Measurements from ENCODE around the gene GCN1.

The GCN1 gene

DNA sequence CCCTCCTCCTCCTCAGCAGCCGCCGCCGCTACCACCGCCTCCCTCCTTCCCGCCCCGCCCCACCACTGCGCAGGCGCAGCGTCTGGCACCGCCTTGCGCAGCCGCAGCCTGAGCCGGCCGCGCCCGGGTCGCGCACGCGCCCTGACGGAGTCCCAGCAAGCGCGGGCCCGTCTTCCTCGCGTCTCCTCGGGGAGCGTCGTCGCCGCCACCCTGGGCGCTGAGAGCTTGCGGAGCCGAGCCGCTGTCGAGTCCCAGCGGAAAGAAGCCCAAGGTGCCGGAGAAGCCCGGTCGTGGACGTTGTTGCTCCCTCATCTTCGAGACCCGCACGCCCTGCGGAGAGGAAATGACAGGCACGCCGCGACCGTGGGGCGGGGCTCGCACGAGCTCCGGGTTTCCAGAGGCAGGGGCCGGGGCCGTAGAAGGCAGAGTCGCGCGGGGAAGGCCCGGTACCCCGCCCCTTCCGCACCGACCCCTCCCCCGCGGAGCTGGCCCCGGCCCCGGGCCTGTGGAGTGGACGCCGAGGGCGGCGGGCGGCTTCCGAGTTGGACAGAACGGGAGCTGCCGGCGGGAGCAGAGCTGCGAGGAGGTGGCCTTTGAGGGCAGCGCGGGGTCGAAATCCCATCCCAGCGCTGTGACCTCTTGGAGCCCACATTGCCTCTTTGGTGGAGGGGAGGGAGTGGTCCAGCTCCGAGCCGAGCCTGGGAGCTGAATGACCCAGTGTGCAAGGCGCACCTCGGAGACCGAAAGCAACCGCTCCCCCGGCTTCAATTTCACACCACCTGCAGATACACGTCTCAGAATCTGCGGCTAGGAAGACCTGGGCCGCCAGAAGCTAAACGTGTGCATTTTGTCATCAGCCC lies 77.5 kb downstream of the GCN1 start:
- H2AFZ ChIP-seq (ENCODE audit: low read depth, low read length): no peak overlapping the region
- H3K79me2 ChIP-seq (ENCODE audit: low read length): peaks cover 61% of the 10 kb centered on the region
- peaks cover 27% of the 10 kb centered on the region for H3K36me3 ChIP-seq (replicated peaks; ENCODE audit: low read depth, low read length)
- H3K4me1 ChIP-seq (ENCODE audit: low read length): peaks cover 55% of the 10 kb centered on the region
- H3K27ac ChIP-seq (ENCODE audit: low read length): peak overlapping the region; percentile 70
- H3K4me3 ChIP-seq (ENCODE audit: low read length): peak overlapping the region; percentile 99
- H3K27me3 ChIP-seq (ENCODE audit: low read depth, low read length): no peaks in the 10 kb centered on the region
- no peaks in the 10 kb centered on the region; the same call in 1 of the 2 replicates for H3K9me3 ChIP-seq (ENCODE audit: insufficient read depth, low read length)
- H3K4me2 ChIP-seq (ENCODE audit: low read length): peak overlapping the region; percentile 85
- H3K9ac ChIP-seq (ENCODE audit: low read length): peak overlapping the region; percentile 81
- H4K20me1 ChIP-seq (ENCODE audit: insufficient read depth, low read length): peaks cover 22% of the 10 kb centered on the region
- TF ChIP-seq EZH2phosphoT487 (IDR thresholded peaks at IDR 0.05; ENCODE audit: low read depth): no peak
- TF ChIP-seq, protein P1, sequence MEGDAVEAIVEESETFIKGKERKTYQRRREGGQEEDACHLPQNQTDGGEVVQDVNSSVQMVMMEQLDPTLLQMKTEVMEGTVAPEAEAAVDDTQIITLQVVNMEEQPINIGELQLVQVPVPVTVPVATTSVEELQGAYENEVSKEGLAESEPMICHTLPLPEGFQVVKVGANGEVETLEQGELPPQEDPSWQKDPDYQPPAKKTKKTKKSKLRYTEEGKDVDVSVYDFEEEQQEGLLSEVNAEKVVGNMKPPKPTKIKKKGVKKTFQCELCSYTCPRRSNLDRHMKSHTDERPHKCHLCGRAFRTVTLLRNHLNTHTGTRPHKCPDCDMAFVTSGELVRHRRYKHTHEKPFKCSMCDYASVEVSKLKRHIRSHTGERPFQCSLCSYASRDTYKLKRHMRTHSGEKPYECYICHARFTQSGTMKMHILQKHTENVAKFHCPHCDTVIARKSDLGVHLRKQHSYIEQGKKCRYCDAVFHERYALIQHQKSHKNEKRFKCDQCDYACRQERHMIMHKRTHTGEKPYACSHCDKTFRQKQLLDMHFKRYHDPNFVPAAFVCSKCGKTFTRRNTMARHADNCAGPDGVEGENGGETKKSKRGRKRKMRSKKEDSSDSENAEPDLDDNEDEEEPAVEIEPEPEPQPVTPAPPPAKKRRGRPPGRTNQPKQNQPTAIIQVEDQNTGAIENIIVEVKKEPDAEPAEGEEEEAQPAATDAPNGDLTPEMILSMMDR (IDR thresholded peaks at IDR 0.05; ENCODE audit: low read depth, low read length): no peak

DNA sequence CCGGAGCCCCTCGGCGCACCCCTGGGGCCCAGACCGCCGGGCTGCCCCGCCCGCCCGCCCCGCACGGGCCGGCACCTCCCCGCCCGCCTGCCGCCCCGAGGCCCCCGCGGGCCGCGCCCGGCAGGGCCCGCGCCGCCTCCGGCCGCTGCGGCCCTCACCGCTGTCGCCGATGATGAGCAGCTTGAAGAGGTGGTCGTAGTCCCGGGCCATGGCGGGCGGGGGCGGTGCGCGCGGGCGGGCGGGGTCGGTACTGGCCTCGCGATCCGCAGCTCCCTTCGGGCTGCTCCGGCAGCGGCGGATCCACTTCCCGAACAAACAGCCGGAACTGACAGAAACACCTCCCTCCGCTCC lies 78.1 kb downstream of the GCN1 start, which contains the start of gene RAB35:
TSS of gene RAB35 (minus strand) at position 313 of the 351 bp plus-strand sequence. CDS start at position 210, 103 bp downstream.
- H3K27ac ChIP-seq (ENCODE audit: low read length): peak within 1 kb of the TSS; percentile 70
- H3K9ac ChIP-seq (ENCODE audit: low read length): peak within 1 kb of the TSS; percentile 92
- H3K4me3 ChIP-seq (ENCODE audit: low read length): peak within 1 kb of the TSS; percentile 99
- H2AFZ ChIP-seq (ENCODE audit: low read depth, low read length): no peak within 1 kb of the TSS
- peaks cover 27% of the 10 kb centered on the region for H3K36me3 ChIP-seq (replicated peaks; ENCODE audit: low read depth, low read length)
- H4K20me1 ChIP-seq (ENCODE audit: insufficient read depth, low read length): peaks cover 27% of the 10 kb centered on the region
- TF ChIP-seq, protein P1 (IDR thresholded peaks at IDR 0.05; ENCODE audit: low read depth, low read length): no peak
- no peak for TF ChIP-seq EZH2phosphoT487 (IDR thresholded peaks at IDR 0.05; ENCODE audit: low read depth)
- no peaks in the 10 kb centered on the region; the same call in 1 of the 2 replicates for H3K9me3 ChIP-seq (ENCODE audit: insufficient read depth, low read length)
- H3K27me3 ChIP-seq (ENCODE audit: low read depth, low read length): no peaks in the 10 kb centered on the region
- H3K4me1 ChIP-seq (ENCODE audit: low read length): peaks cover 48% of the 10 kb centered on the region
- peaks cover 66% of the 10 kb centered on the region for H3K79me2 ChIP-seq (ENCODE audit: low read length)
- H3K4me2 ChIP-seq (ENCODE audit: low read length): peak within 1 kb of the TSS; percentile 96

GRCh38 chr12:120115692-120116440 lies 78.6 kb downstream of the GCN1 start:
- Histone ChIP-seq H3K4me3 (ENCODE audit: low read length) (peak overlapping the region; percentile 99), H3K4me1 (ENCODE audit: low read length) (peaks cover 47% of the 10 kb centered on the region), H2AFZ (ENCODE audit: low read depth, low read length) (no peak overlapping the region), H3K27me3 (ENCODE audit: low read depth, low read length) (no peaks in the 10 kb centered on the region), H3K9me3 (ENCODE audit: insufficient read depth, low read length) (no peaks in the 10 kb centered on the region; the same call in 1 of the 2 replicates), H3K27ac (ENCODE audit: low read length) (no peak overlapping the region), H3K4me2 (ENCODE audit: low read length) (peak overlapping the region; percentile 96), H3K79me2 (ENCODE audit: low read length) (peaks cover 72% of the 10 kb centered on the region), H4K20me1 (ENCODE audit: insufficient read depth, low read length) (peaks cover 27% of the 10 kb centered on the region), H3K9ac (ENCODE audit: low read length) (peak overlapping the region; percentile 92), H3K36me3 (replicated peaks; ENCODE audit: low read depth, low read length) (peaks cover 27% of the 10 kb centered on the region)
- TF ChIP-seq, protein P1 (IDR thresholded peaks at IDR 0.05; ENCODE audit: low read depth, low read length): no peak

GRCh38 chr12:120115066-120115465 lies 79.4 kb downstream of the GCN1 start:
- no peaks in the 10 kb centered on the region; the same call in 1 of the 2 replicates for H3K9me3 ChIP-seq (ENCODE audit: insufficient read depth, low read length)
- H3K79me2 ChIP-seq (ENCODE audit: low read length): peaks cover 76% of the 10 kb centered on the region
- no peak overlapping the region for H3K27ac ChIP-seq (ENCODE audit: low read length)

More at GRCh38 chr12:120115066-120115465, 79.4 kb downstream of the GCN1 start:
- Histone ChIP-seq H4K20me1 (ENCODE audit: insufficient read depth, low read length) (peaks cover 30% of the 10 kb centered on the region), H3K27me3 (ENCODE audit: low read depth, low read length) (no peaks in the 10 kb centered on the region), H3K4me1 (ENCODE audit: low read length) (peaks cover 47% of the 10 kb centered on the region), H3K4me2 (ENCODE audit: low read length) (peak overlapping the region; percentile 96), H3K9ac (ENCODE audit: low read length) (peak overlapping the region; percentile 92; the same call in 1 of the 2 replicates), H3K36me3 (replicated peaks; ENCODE audit: low read depth, low read length) (peaks cover 27% of the 10 kb centered on the region), H2AFZ (ENCODE audit: low read depth, low read length) (no peak overlapping the region), H3K4me3 (ENCODE audit: low read length) (peak overlapping the region; percentile 99)
- TF ChIP-seq, protein P1 (IDR thresholded peaks at IDR 0.05; ENCODE audit: low read depth, low read length): no peak
- no peak for TF ChIP-seq EZH2phosphoT487 (IDR thresholded peaks at IDR 0.05; ENCODE audit: low read depth)

All from OCI-LY3 (cell line).